HG03196 (cell line): Measurements from ENCODE around the gene PIBF1.
"Not testable (repeated sequence)": the region's sequence is repeated elsewhere in the genome, so short reads cannot be mapped to it uniquely, and the experiment has no call there.

Experiments used
- ATAC-seq: cut with Tn5 transposase; IDR thresholded peaks from one replicate; pipeline ENCODE4 v1.9.1; 2021; ENCODE audit not compliant: unreplicated experiment

The PIBF1 gene

GRCh38 chr13:73011751-73012150 lies 229.8 kb downstream of the PIBF1 start:
- ATAC-seq, result no peak

- ATAC-seq, result no peak
Observed at GRCh38 chr13:73015805-73016204, 233.9 kb downstream of the PIBF1 start.

GRCh38 chr13:73018336-73018735 lies 236.4 kb downstream of the PIBF1 start:
- ATAC-seq, result no peak

- no peak for ATAC-seq
Observed at GRCh38 chr13:73025217-73026012, 243.5 kb downstream of the PIBF1 start.

GRCh38 chr13:73034901-73035300 lies 253.0 kb downstream of the PIBF1 start:
- no peak for ATAC-seq

GRCh38 chr13:73035660-73036059 lies 253.7 kb downstream of the PIBF1 start:
- no peak for ATAC-seq

- ATAC-seq, result no peak
Observed at GRCh38 chr13:73036566-73036965, 254.6 kb downstream of the PIBF1 start.

GRCh38 chr13:73038064-73038463 lies 256.1 kb downstream of the PIBF1 start:
- no peak for ATAC-seq

- ATAC-seq, result no peak
Observed at GRCh38 chr13:73039201-73040108, 257.5 kb downstream of the PIBF1 start.

- ATAC-seq, result no peak
Observed at GRCh38 chr13:73040484-73040883, 258.6 kb downstream of the PIBF1 start.

- no peak for ATAC-seq
Observed at GRCh38 chr13:73040968-73041596, 259.1 kb downstream of the PIBF1 start.

GRCh38 chr13:73045031-73045430 lies 263.1 kb downstream of the PIBF1 start:
- ATAC-seq, result no peak

- not testable (repeated sequence) for ATAC-seq
Observed at GRCh38 chr13:73048615-73049014, 266.7 kb downstream of the PIBF1 start.

GRCh38 chr13:73054712-73055111 lies 272.8 kb downstream of the PIBF1 start:
- ATAC-seq, result no peak

GRCh38 chr13:73055813-73056564 lies 274.1 kb downstream of the PIBF1 start:
- no peak for ATAC-seq

- no peak for ATAC-seq
Observed at GRCh38 chr13:73056565-73056962, 274.6 kb downstream of the PIBF1 start.

- ATAC-seq, result no peak
Observed at GRCh38 chr13:73057284-73058063, 275.5 kb downstream of the PIBF1 start.

- no peak for ATAC-seq
Observed at GRCh38 chr13:73058064-73058313, 276.1 kb downstream of the PIBF1 start.

GRCh38 chr13:73058432-73058735 lies 276.5 kb downstream of the PIBF1 start:
- ATAC-seq, result peak; percentile 6

- peak; percentile 99 for ATAC-seq
Observed at GRCh38 chr13:73058736-73059459, 277.0 kb downstream of the PIBF1 start, which contains the start of gene KLF5. Gene KLF5 (plus strand): TSS chr13:73059005. CDS start chr13:73059328, 323 bp downstream.
